HG03280 (cell line): ENCODE results near the gene PDLIM5.
"Not testable (repeated sequence)": the region's sequence is repeated elsewhere in the genome, so short reads cannot be mapped to it uniquely, and the experiment has no call there.

ENCODE experiments used
- ATAC-seq: cut with Tn5 transposase; IDR thresholded peaks from one replicate; pipeline ENCODE4 v1.9.1; 2021; ENCODE audit warnings: mild to moderate bottlenecking, moderate library complexity; ENCODE audit not compliant: unreplicated experiment

PDLIM5 gene

GRCh38 chr4:94459462-94460161 is 7.9 kb downstream of the PDLIM5 start:
- no peak for ATAC-seq

GRCh38 chr4:94461506-94461905 is 9.8 kb downstream of the PDLIM5 start:
- ATAC-seq, result no peak

GRCh38 chr4:94462572-94462971 is 10.8 kb downstream of the PDLIM5 start:
- ATAC-seq, result no peak

GRCh38 chr4:94463771-94464170 is 12.0 kb downstream of the PDLIM5 start:
- no peak for ATAC-seq

- ATAC-seq, result no peak
Measured at GRCh38 chr4:94466371-94466770, 14.6 kb downstream of the PDLIM5 start.

- no peak for ATAC-seq
Measured at GRCh38 chr4:94466923-94467322, 15.2 kb downstream of the PDLIM5 start.

GRCh38 chr4:94468093-94468769 is 16.5 kb downstream of the PDLIM5 start:
- no peak for ATAC-seq

- ATAC-seq, result no peak
Measured at GRCh38 chr4:94469221-94469784, 17.6 kb downstream of the PDLIM5 start.

- ATAC-seq, result no peak
Measured at GRCh38 chr4:94470132-94470531, 18.4 kb downstream of the PDLIM5 start.

- not testable (repeated sequence) for ATAC-seq
Measured at GRCh38 chr4:94470782-94471181, 19.0 kb downstream of the PDLIM5 start.

GRCh38 chr4:94472056-94472826 is 20.5 kb downstream of the PDLIM5 start:
- no peak for ATAC-seq

- ATAC-seq, result no peak
Measured at GRCh38 chr4:94475050-94475449, 23.3 kb downstream of the PDLIM5 start.

GRCh38 chr4:94475794-94476193 is 24.1 kb downstream of the PDLIM5 start:
- no peak for ATAC-seq

- ATAC-seq, result no peak
Measured at GRCh38 chr4:94477227-94477626, 25.5 kb downstream of the PDLIM5 start.

GRCh38 chr4:94478805-94479204 is 27.1 kb downstream of the PDLIM5 start:
- ATAC-seq, result not testable (repeated sequence)

GRCh38 chr4:94479358-94480141 is 27.8 kb downstream of the PDLIM5 start:
- no peak for ATAC-seq

- no peak for ATAC-seq
Measured at GRCh38 chr4:94480362-94480951, 28.7 kb downstream of the PDLIM5 start.

GRCh38 chr4:94483895-94484294 is 32.2 kb downstream of the PDLIM5 start:
- no peak for ATAC-seq

- ATAC-seq, result no peak
Measured at GRCh38 chr4:94484818-94485217, 33.1 kb downstream of the PDLIM5 start.

GRCh38 chr4:94486372-94486801 is 34.6 kb downstream of the PDLIM5 start:
- ATAC-seq, result no peak
